K562 (cell line): Measurements from ENCODE around the gene RGS3. TPM values are rescaled to one million over a fixed set of nuclear protein-coding genes. Genes with fewer than 3 reads are reported as not detected.

Experiments used
- AFF1 ChIP-seq, 2 experiments: fragments of 450-650 bp; IDR thresholded peaks; 2 replicates each; pipeline ENCODE4 v1.6.1; 2018; ENCODE audit warnings: mild to moderate bottlenecking in 2 of 2, low read depth in 1 of 2; ENCODE audit not compliant: partially characterized antibody in 2 of 2
- ATF3 ChIP-seq, 2 experiments: fragments of 450-650 bp in 1 of 2; sonication (generic) in 1 of 2; formaldehyde crosslinking in 1 of 2; IDR thresholded peaks in 1 of 2; conservative IDR thresholded peaks in 1 of 2; 2 replicates each; pipeline versions ENCODE4 v1.6.1 to v1.8.1; 2016 to 2023; ENCODE audit warnings: mild to moderate bottlenecking in 2 of 2, moderate library complexity in 2 of 2, inconsistent platforms in 1 of 2, missing genetic modification reagents in 1 of 2
- CEBPG ChIP-seq, 3 experiments: fragments of 200-800 bp in 1 of 3; sonication (Bioruptor generic) in 1 of 3; sonication (generic) in 1 of 3; formaldehyde crosslinking in 1 of 3; IDR thresholded peaks in 2 of 3; conservative IDR thresholded peaks in 1 of 3; 2 replicates each; pipeline versions ENCODE4 v1.6.1 to v1.8.0; 2016 to 2022; ENCODE audit warnings: missing compliant biosample characterization in 2 of 3, missing genetic modification characterization in 2 of 3, mild to moderate bottlenecking in 1 of 3, missing genetic modification reagents in 1 of 3
- KLF1 ChIP-seq: fragments of 450-650 bp; IDR thresholded peaks from 2 replicates; pipeline ENCODE4 v1.6.1; 2016; ENCODE audit warnings: missing genetic modification characterization, missing compliant biosample characterization
- MAFF ChIP-seq: IDR thresholded peaks from 2 replicates; pipeline ENCODE4 v1.6.1; 2012; ENCODE audit warnings: low read length, improper control_type of control experiment
- MAFG ChIP-seq: fragments of 450-650 bp; conservative IDR thresholded peaks from 2 replicates; pipeline ENCODE4 v1.6.1; 2016; ENCODE audit warnings: missing genetic modification characterization, missing compliant biosample characterization
- SOX6 ChIP-seq: fragments of 450-650 bp; IDR thresholded peaks from 2 replicates; pipeline ENCODE4 v1.6.1; 2014; ENCODE audit warnings: mild to moderate bottlenecking
- SP2 ChIP-seq: IDR thresholded peaks from 2 replicates; pipeline ENCODE4 v1.6.1; 2011; ENCODE audit warnings: mild to moderate bottlenecking, low read depth, low read length, moderate library complexity; ENCODE audit not compliant: poor library complexity, severe bottlenecking; ENCODE audit errors: extremely low read depth
- THRAP3 ChIP-seq: fragments of 450-650 bp; IDR thresholded peaks from 2 replicates; pipeline ENCODE4 v1.6.1; 2016; ENCODE audit warnings: mild to moderate bottlenecking, inconsistent platforms, borderline replicate concordance
- USF2 ChIP-seq: sonication (generic); formaldehyde crosslinking; IDR thresholded peaks from 2 replicates; pipeline ENCODE4 v1.5.0; 2020; ENCODE audit warnings: missing genetic modification reagents
- XRCC4 ChIP-seq: IDR thresholded peaks from one replicate; pipeline ENCODE4 v1.6.1; 2011; ENCODE audit not compliant: insufficient read depth, insufficient read length; ENCODE audit errors: extremely low read depth
- YY1 ChIP-seq, 3 experiments: IDR thresholded peaks; 2 replicates each; pipeline ENCODE4 v1.6.1; 2011; ENCODE audit warnings: low read length in 2 of 3, mild to moderate bottlenecking in 2 of 3, moderate library complexity in 2 of 3, borderline replicate concordance in 1 of 3, control low read depth in 1 of 3, low read depth in 1 of 3; ENCODE audit not compliant: insufficient read depth in 3 of 3, insufficient replicate concordance in 2 of 3, control insufficient read depth in 1 of 3, insufficient read length in 1 of 3; ENCODE audit errors: extremely low read depth in 1 of 3
- ZKSCAN1 ChIP-seq: fragments of 150-350 bp; IDR thresholded peaks from 2 replicates; pipeline ENCODE4 v1.6.1; 2016; ENCODE audit warnings: low read depth, low read length
- ZNF239 ChIP-seq: fragments of 250-450 bp; sonication (Bioruptor Pico); IDR thresholded peaks from 2 replicates; pipeline ENCODE4 v1.4.0; 2020; ENCODE audit warnings: mild to moderate bottlenecking
- ZNF395 ChIP-seq: fragments of 200-800 bp; sonication (Bioruptor generic); IDR thresholded peaks from 2 replicates; pipeline ENCODE4 v1.6.1; 2017; ENCODE audit warnings: missing genetic modification characterization, missing compliant biosample characterization
- ZNF644 ChIP-seq: fragments of 200-800 bp; sonication (Bioruptor generic); IDR thresholded peaks from 2 replicates; pipeline ENCODE4 v1.6.1; 2016; ENCODE audit warnings: low read depth, missing genetic modification characterization, missing compliant biosample characterization
- polyA plus RNA-seq, 8 experiments: library from polyadenylated mRNA; depleted of rRNA in 4 of 8; stranded (reverse) in 5 of 8; unstranded in 3 of 8; fragments of >200 nt; fragmentation: Nextera tagmentation in 2 of 8; fragmentation: Illumina TruSeq in 1 of 8; extraction: Ambion mirVana in 2 of 8; extraction: Trizol in 1 of 8; gene quantifications; 2 replicates each; pipeline versions ENCODE4 v1.2.1 to v1.2.3, GENCODE V29; 2011 to 2014; ENCODE audit warnings: inconsistent platforms in 1 of 8, missing spikeins in 1 of 8
- total RNA-seq, 7 experiments: library from RNA; depleted of rRNA in 6 of 7; stranded (reverse); fragments of >200 nt in 6 of 7; fragmentation: Illumina TruSeq in 2 of 7; extraction: Trizol in 2 of 7; gene quantifications; 2 replicates each; pipeline versions ENCODE4 v1.2.1 to v1.2.3, GENCODE V29; 2011 to 2021; ENCODE audit warnings: low replicate concordance in 1 of 7

Gene RGS3
- total and polyA plus RNA-seq, 9 of the 15 experiments (the other 6 are each of a cell fraction or from before 2014, with no cell fraction given), result 0.08 to 2.9 (median 0.95) TPM

- TF ChIP-seq AFF1 (IDR thresholded peaks at IDR 0.05; ENCODE audit: low read depth in 1 of 2, partially characterized antibody in 2 of 2) (peak in 1 of 2 experiments; percentile 100), ATF3 (IDR thresholded peaks at IDR 0.05) (peak; percentile 24; the same call in 1 of the 2 replicates), ATF3 (CRISPR knock-in tag; conservative IDR thresholded peaks at IDR 0.05) (no peak), XRCC4 (no peak), SP2 (no peak), KLF1 (tag) (no peak), YY1 (IDR thresholded peaks at IDR 0.05; ENCODE audit: borderline replicate concordance in 1 of 3, control insufficient read depth in 1 of 3, extremely low read depth in 1 of 3, insufficient read depth in 3 of 3, insufficient read length in 1 of 3, insufficient replicate concordance in 2 of 3, low read depth in 1 of 3, low read length in 2 of 3) (no peak), MAFF (peak; percentile 44; the same call in 1 of the 2 replicates), ZNF644 (tag) (no peak), CEBPG (CRISPR knock-in tag; IDR thresholded peaks at IDR 0.05) (no peak), CEBPG (tag; conservative IDR thresholded peaks at IDR 0.05 in 1 of 2, IDR thresholded peaks at IDR 0.05 in 1 of 2) (0 out of 4 replicates have a peak, but pooled peaks of 1 of the 2 experiments have one; percentile 24), SOX6 (no peak), MAFG (peak; percentile 74), USF2 (no peak), THRAP3 (no peak), ZNF395 (CRISPR knock-in tag) (no peak), ZNF239 (CRISPR knock-in tag) (no peak), ZKSCAN1 (no peak)
Measured at GRCh38 chr9:113570749-113571711, 107.5 kb downstream of the RGS3 start (continued).
